IPS DF 6.9 (cell line): ENCODE data around the gene ACTRT2.

Experiments
- DNase-seq: peaks from one replicate; pipeline ENCODE4 v3.0.0-alpha.2; 2013; ENCODE audit warnings: low read depth, low spot score
- H3K27ac ChIP-seq: one replicate; pipeline ENCODE4 v1.5.1; 2013; ENCODE audit warnings: low read length, control low read depth
- H3K27me3 ChIP-seq: 2 replicates; pipeline ENCODE4 v1.6.1; 2013; ENCODE audit warnings: mild to moderate bottlenecking, low read length; ENCODE audit not compliant: control insufficient read depth, insufficient read depth
- H3K36me3 ChIP-seq: 2 replicates; pipeline ENCODE4 v1.6.1; 2013; ENCODE audit warnings: low read length; ENCODE audit not compliant: control insufficient read depth, insufficient read depth
- H3K4me1 ChIP-seq: 2 replicates; pipeline ENCODE4 v1.6.1; 2013; ENCODE audit warnings: low read length; ENCODE audit not compliant: control insufficient read depth, insufficient read depth
- H3K4me3 ChIP-seq: 2 replicates; pipeline ENCODE4 v1.5.1; 2013; ENCODE audit warnings: mild to moderate bottlenecking, low read length
- H3K9me3 ChIP-seq: 2 replicates; pipeline ENCODE4 v1.6.1; 2013; ENCODE audit warnings: low read length, inconsistent platforms; ENCODE audit not compliant: control insufficient read depth, insufficient read depth
- WGBS: extraction: QIAGEN DNeasy Blood & Tissue Kit; methylation state at CpG from one replicate; pipeline ENCODE4 v1.1.7; 2013; ENCODE audit warnings: mixed read lengths, missing lambda C conversion rate; ENCODE audit not compliant: insufficient read length, insufficient coverage; 5-methylcytosine and 5-hydroxymethylcytosine counted together

The ACTRT2 gene

GRCh38 chr1:3058263-3059030, 37.2 kb downstream of the ACTRT2 start:
- DNase-seq: no peak
- Histone ChIP-seq H3K9me3 (peaks cover 8% of the 10 kb centered on the region), H3K27ac (no peak overlapping the region), H3K4me1 (no peaks in the 10 kb centered on the region), H3K4me3 (no peak overlapping the region), H3K36me3 (no peaks in the 10 kb centered on the region), H3K27me3 (peaks cover 10% of the 10 kb centered on the region)
- WGBS: no CpG with 5 or more reads among the region's 10 CpGs

DNA sequence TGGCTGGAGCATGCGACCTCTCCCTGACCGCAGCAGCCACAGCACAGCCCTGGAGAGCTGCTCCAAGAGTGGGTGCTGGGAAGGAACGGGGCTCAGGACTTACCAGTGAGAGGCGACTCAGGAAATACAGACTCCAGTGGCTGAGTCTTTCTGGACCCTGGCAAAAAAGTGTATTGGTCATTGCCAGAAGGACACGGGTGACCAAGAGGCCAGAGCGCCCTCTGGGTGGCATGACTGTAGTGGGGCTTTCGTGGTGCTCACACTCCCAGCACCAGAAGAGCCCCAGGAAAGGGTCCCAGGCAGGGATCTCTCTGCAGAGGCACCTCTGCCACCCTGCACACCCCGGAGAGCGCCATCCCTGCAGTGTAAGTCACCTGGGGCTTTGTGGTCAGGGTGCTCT, 38.9 kb downstream of the ACTRT2 start:
- Histone ChIP-seq H3K27me3 (peaks cover 25% of the 10 kb centered on the region), H3K36me3 (no peaks in the 10 kb centered on the region; the same call in 1 of the 2 replicates), H3K4me3 (no peak overlapping the region), H3K27ac (no peak overlapping the region), H3K4me1 (no peaks in the 10 kb centered on the region), H3K9me3 (peaks cover 2% of the 10 kb centered on the region)
- no peak for DNase-seq
- no CpG with 5 or more reads among the region's 9 CpGs for WGBS

GRCh38 chr1:3060601-3061551, 39.6 kb downstream of the ACTRT2 start:
- peaks cover 28% of the 10 kb centered on the region for H3K27me3 ChIP-seq
- H3K36me3 ChIP-seq: no peaks in the 10 kb centered on the region; the same call in 1 of the 2 replicates
- no CpG with 5 or more reads among the region's 15 CpGs for WGBS
- DNase-seq: no peak
- H3K27ac ChIP-seq: no peak overlapping the region
- no peak overlapping the region for H3K4me3 ChIP-seq
- no peaks in the 10 kb centered on the region for H3K4me1 ChIP-seq
- H3K9me3 ChIP-seq: peaks cover 2% of the 10 kb centered on the region

DNA sequence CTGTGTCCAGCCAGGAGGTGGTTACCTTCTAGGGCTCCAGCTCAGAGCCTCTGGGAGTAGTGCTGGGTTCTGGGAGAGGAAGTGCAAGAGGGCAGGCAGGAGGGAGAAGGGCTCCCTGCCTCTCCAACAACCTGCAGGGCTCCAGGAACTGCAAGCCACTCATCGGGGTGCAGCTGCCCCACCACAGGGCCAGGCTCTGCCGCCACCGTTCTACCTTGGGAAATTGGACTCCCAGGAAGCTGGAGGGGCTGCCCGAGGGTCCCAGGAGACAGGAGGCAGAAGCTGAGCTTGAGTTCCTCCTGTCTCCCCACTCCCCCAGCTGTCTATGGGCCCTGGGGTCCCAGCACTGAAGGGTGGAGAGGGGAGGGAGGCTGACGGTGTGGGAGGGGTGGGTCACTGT, 40.3 kb downstream of the ACTRT2 start:
- WGBS: no CpG with 5 or more reads among the region's 5 CpGs
- Histone ChIP-seq H3K27me3 (peaks cover 34% of the 10 kb centered on the region), H3K27ac (no peak overlapping the region)

GRCh38 chr1:3061981-3062615, 40.8 kb downstream of the ACTRT2 start:
- no peak overlapping the region for H3K27ac ChIP-seq
- H3K36me3 ChIP-seq: no peaks in the 10 kb centered on the region; the same call in 1 of the 2 replicates
- DNase-seq: no peak
- H3K4me1 ChIP-seq: no peaks in the 10 kb centered on the region
- H3K27me3 ChIP-seq: peaks cover 39% of the 10 kb centered on the region
- H3K9me3 ChIP-seq: peaks cover 2% of the 10 kb centered on the region; the same call in 1 of the 2 replicates
- WGBS: no CpG with 5 or more reads among the region's 21 CpGs
- H3K4me3 ChIP-seq: no peak overlapping the region

More for the DNA sequence above, 40.3 kb downstream of the ACTRT2 start:
- Histone ChIP-seq H3K36me3 (no peaks in the 10 kb centered on the region; the same call in 1 of the 2 replicates), H3K4me1 (no peaks in the 10 kb centered on the region), H3K4me3 (no peak overlapping the region), H3K9me3 (peaks cover 2% of the 10 kb centered on the region; the same call in 1 of the 2 replicates)
- DNase-seq: no peak

- Histone ChIP-seq H3K27me3 (peaks cover 46% of the 10 kb centered on the region), H3K36me3 (no peaks in the 10 kb centered on the region; the same call in 1 of the 2 replicates), H3K4me3 (no peak overlapping the region; the same call in 1 of the 2 replicates), H3K27ac (no peak overlapping the region), H3K9me3 (peaks cover 2% of the 10 kb centered on the region; the same call in 1 of the 2 replicates), H3K4me1 (no peaks in the 10 kb centered on the region)
- WGBS: no CpG with 5 or more reads among the region's 50 CpGs
- no peak for DNase-seq
Measured at GRCh38 chr1:3062616-3063378, 41.5 kb downstream of the ACTRT2 start.

GRCh38 chr1:3063379-3064295, 42.4 kb downstream of the ACTRT2 start:
- H3K27me3 ChIP-seq: peaks cover 52% of the 10 kb centered on the region
- H3K4me3 ChIP-seq: no peak overlapping the region; the same call in 1 of the 2 replicates
- H3K27ac ChIP-seq: no peak overlapping the region
- DNase-seq: no peak
- peaks cover 2% of the 10 kb centered on the region; the same call in 1 of the 2 replicates for H3K4me1 ChIP-seq
- H3K36me3 ChIP-seq: no peaks in the 10 kb centered on the region; the same call in 1 of the 2 replicates
- no CpG with 5 or more reads among the region's 91 CpGs for WGBS
- H3K9me3 ChIP-seq: peaks cover 2% of the 10 kb centered on the region; the same call in 1 of the 2 replicates

DNA sequence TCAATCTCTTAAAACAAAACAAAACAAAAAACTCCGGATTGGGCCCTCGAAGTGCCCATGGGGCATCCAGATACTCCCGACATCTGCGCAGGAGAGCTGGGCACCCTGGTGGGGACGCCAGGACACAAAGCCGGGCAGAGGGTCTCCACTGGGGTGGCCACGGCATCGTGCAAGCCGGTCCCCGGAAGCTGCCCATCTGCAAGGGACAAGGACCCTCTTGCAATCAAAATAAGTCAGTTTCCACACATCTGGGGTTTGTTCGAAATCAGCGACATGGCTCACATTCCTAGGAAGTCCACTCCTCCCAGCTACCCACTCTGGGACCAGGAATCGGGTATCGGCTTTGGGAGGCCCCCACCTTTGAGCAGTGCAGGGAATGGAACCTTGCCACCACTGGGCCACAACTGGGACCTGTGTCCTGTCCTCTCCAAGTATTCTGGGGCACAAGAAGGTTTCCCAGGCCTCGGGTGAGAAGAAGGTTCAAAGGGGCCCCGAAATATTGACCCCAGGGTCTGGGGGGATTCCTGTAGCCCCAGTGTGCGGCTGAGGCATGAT, 43.1 kb downstream of the ACTRT2 start:
- Histone ChIP-seq H3K27ac (no peak overlapping the region), H3K36me3 (no peaks in the 10 kb centered on the region; the same call in 1 of the 2 replicates), H3K27me3 (peaks cover 52% of the 10 kb centered on the region), H3K9me3 (peaks cover 2% of the 10 kb centered on the region; the same call in 1 of the 2 replicates), H3K4me3 (no peak overlapping the region), H3K4me1 (peaks cover 2% of the 10 kb centered on the region; the same call in 1 of the 2 replicates)
- WGBS: no CpG with 5 or more reads among the region's 17 CpGs
- DNase-seq: no peak
